ENCODE data around the gene CAMSAP2.
A peak's percentile ranks its signal among the peaks of the same experiment; 100 is the strongest.

CAMSAP2 gene

GRCh38 chr1:200733907-200734306, 4.8 kb upstream of the CAMSAP2 start:
- Histone ChIP-seq H3K27me3 (ENCODE audit: insufficient read depth, low read length, poor library complexity, severe bottlenecking) (no peaks in the 10 kb centered on the region), H4K20me1 (ENCODE audit: insufficient read depth, low read length, poor library complexity, severe bottlenecking) (no peaks in the 10 kb centered on the region)

DNA sequence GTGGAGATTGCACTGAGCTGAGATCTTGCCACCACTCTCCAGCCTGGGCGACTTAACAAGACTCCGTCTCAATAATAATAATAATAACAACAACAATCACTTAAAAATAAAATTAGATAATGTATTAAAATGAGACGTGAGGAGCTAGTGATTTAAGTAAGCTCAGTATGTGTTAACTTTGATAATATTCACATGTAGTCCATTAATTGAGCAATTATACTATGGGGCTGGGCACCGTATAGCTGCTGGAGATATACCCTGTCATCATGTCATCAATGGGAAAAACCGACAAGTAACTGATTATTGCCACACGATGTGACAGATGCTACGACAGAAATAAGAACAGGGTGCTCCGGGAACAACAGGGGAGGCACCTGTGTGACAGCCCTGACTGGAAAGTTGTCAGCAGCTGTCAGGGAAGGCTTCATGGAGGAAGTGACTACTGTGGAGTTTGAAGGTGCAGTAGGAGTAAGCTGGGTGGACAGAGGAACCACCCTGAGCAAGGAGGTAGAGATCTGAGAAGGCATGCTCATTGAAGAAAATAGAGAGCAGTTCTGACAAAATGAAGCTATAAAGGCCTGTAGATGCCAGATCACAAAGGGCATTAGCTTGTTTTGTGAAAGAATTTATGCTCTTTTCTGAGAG, 924 bp upstream of the CAMSAP2 start:
- H3K36me3 ChIP-seq (ENCODE audit: insufficient read depth, low read length): no peaks in the 10 kb centered on the region
- peak overlapping the region; percentile 82 for H3K4me2 ChIP-seq (ENCODE audit: low read depth, low read length, poor library complexity, severe bottlenecking)
- TF ChIP-seq EZH2phosphoT487 (IDR thresholded peaks at IDR 0.05; ENCODE audit: borderline replicate concordance): no peak
- TF ChIP-seq CTCF (conservative IDR thresholded peaks at IDR 0.05; ENCODE audit: low read length): no peak
- 0 out of 2 replicates have a peak, but pooled peaks cover 3% of the 10 kb centered on the region for H3F3A ChIP-seq (ENCODE audit: low read depth)
- no peaks in the 10 kb centered on the region for H3K9me2 ChIP-seq (replicated peaks; ENCODE audit: low read depth, low read length)
- peaks cover 32% of the 10 kb centered on the region for H3K4me1 ChIP-seq (ENCODE audit: insufficient read depth, low read length, poor library complexity, severe bottlenecking)
- peak overlapping the region; percentile 60 for H3K9ac ChIP-seq (ENCODE audit: low read depth, low read length, poor library complexity, severe bottlenecking)
- H4K20me1 ChIP-seq (ENCODE audit: insufficient read depth, low read length, poor library complexity, severe bottlenecking): no peaks in the 10 kb centered on the region
- peak overlapping the region; percentile 92 for H2AFZ ChIP-seq (ENCODE audit: low read length)
- H3K79me2 ChIP-seq (ENCODE audit: insufficient read depth, low read length): no peaks in the 10 kb centered on the region
- no peaks in the 10 kb centered on the region for H3K27me3 ChIP-seq (ENCODE audit: insufficient read depth, low read length, poor library complexity, severe bottlenecking)
- peak overlapping the region; percentile 91 for H3K4me3 ChIP-seq (ENCODE audit: low read length, poor library complexity, severe bottlenecking)
- no peaks in the 10 kb centered on the region for H3K9me3 ChIP-seq (ENCODE audit: insufficient read depth, low read depth, low read length)

More at GRCh38 chr1:200733907-200734306, 4.8 kb upstream of the CAMSAP2 start:
- Histone ChIP-seq H2AFZ (ENCODE audit: low read length) (no peak overlapping the region), H3K4me2 (ENCODE audit: low read depth, low read length, poor library complexity, severe bottlenecking) (no peak overlapping the region), H3F3A (ENCODE audit: low read depth) (no peaks in the 10 kb centered on the region), H3K9me2 (replicated peaks; ENCODE audit: low read depth, low read length) (no peaks in the 10 kb centered on the region), H3K4me1 (ENCODE audit: insufficient read depth, low read length, poor library complexity, severe bottlenecking) (peaks cover 12% of the 10 kb centered on the region), H3K4me3 (ENCODE audit: low read length, poor library complexity, severe bottlenecking) (no peak overlapping the region), H3K9ac (ENCODE audit: low read depth, low read length, poor library complexity, severe bottlenecking) (no peak overlapping the region), H3K36me3 (ENCODE audit: insufficient read depth, low read length) (no peaks in the 10 kb centered on the region), H3K9me3 (ENCODE audit: insufficient read depth, low read depth, low read length) (no peaks in the 10 kb centered on the region), H3K79me2 (ENCODE audit: insufficient read depth, low read length) (no peaks in the 10 kb centered on the region)
- TF ChIP-seq CTCF (conservative IDR thresholded peaks at IDR 0.05; ENCODE audit: low read length) (no peak), EZH2phosphoT487 (IDR thresholded peaks at IDR 0.05; ENCODE audit: borderline replicate concordance) (no peak)

GRCh38 chr1:200738949-200739651, 407 bp downstream of the CAMSAP2 start:
- peak overlapping the region; percentile 60 for H3K9ac ChIP-seq (ENCODE audit: low read depth, low read length, poor library complexity, severe bottlenecking)
- no peaks in the 10 kb centered on the region for H3K79me2 ChIP-seq (ENCODE audit: insufficient read depth, low read length)

More at GRCh38 chr1:200738949-200739651, 407 bp downstream of the CAMSAP2 start:
- H3K36me3 ChIP-seq (ENCODE audit: insufficient read depth, low read length): no peaks in the 10 kb centered on the region
- H3K9me2 ChIP-seq (replicated peaks; ENCODE audit: low read depth, low read length): no peaks in the 10 kb centered on the region
- 0 out of 2 replicates have a peak, but pooled peaks cover 3% of the 10 kb centered on the region for H3F3A ChIP-seq (ENCODE audit: low read depth)
- H3K9me3 ChIP-seq (ENCODE audit: insufficient read depth, low read depth, low read length): no peaks in the 10 kb centered on the region
- peak overlapping the region; percentile 91 for H3K4me3 ChIP-seq (ENCODE audit: low read length, poor library complexity, severe bottlenecking)
- H4K20me1 ChIP-seq (ENCODE audit: insufficient read depth, low read length, poor library complexity, severe bottlenecking): no peaks in the 10 kb centered on the region
- no peak for TF ChIP-seq CTCF (conservative IDR thresholded peaks at IDR 0.05; ENCODE audit: low read length)
- TF ChIP-seq EZH2phosphoT487 (IDR thresholded peaks at IDR 0.05; ENCODE audit: borderline replicate concordance): no peak
- peaks cover 32% of the 10 kb centered on the region for H3K4me1 ChIP-seq (ENCODE audit: insufficient read depth, low read length, poor library complexity, severe bottlenecking)
- H2AFZ ChIP-seq (ENCODE audit: low read length): peak overlapping the region; percentile 93
- no peaks in the 10 kb centered on the region for H3K27me3 ChIP-seq (ENCODE audit: insufficient read depth, low read length, poor library complexity, severe bottlenecking)
- H3K4me2 ChIP-seq (ENCODE audit: low read depth, low read length, poor library complexity, severe bottlenecking): peak overlapping the region; percentile 82

All from Loucy (cell line).